GM12892 (cell line): ENCODE measurements around the gene CCDC149.

Source experiments
- POLR2A ChIP-seq: IDR thresholded peaks from 2 replicates; pipeline ENCODE4 v1.6.1; 2011; ENCODE audit warnings: low read depth, low read length, control low read depth
- POLR2AphosphoS5 ChIP-seq: IDR thresholded peaks from 2 replicates; pipeline ENCODE4 v1.6.1; 2011; ENCODE audit warnings: low read depth, low read length, control low read depth
- TAF1 ChIP-seq: IDR thresholded peaks from 2 replicates; pipeline ENCODE4 v1.6.1; 2011; ENCODE audit warnings: low read depth, mild to moderate bottlenecking, control low read depth, low read length, borderline replicate concordance

DNA sequence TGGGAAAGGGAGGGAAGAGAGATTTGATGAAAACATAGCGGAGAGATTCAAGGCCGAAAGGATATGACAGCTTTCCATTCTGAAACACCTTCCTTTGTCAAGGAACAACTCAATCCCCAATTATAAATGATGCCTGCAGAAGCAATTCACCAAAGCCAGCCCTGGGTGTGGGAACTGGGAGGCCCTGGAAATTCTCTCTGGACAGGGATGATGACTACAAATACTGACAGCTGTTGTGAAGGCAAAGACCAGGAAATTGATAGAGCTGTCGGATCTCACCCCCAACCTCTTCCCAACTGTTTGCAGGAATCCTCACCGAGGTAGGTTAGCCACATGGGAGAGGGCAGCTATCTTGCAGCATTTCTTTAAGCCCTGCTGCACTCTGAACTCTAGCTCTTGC lies 54.3 kb downstream of the CCDC149 start:
- no peak for TF ChIP-seq POLR2A
- no peak for TF ChIP-seq POLR2AphosphoS5
- no peak for TF ChIP-seq TAF1
